ENCODE measurements around the gene IMMP2L.

Gene IMMP2L

GRCh38 chr7:111529507-111530355 is 32.6 kb downstream of the IMMP2L start:
- Histone ChIP-seq H3K27ac (ENCODE audit: poor library complexity, severe bottlenecking) (peak overlapping the region; percentile 11), H3K36me3 (ENCODE audit: low read depth) (peaks cover 7% of the 10 kb centered on the region; the same call in 1 of the 2 replicates), H3K4me1 (ENCODE audit: insufficient read depth, poor library complexity, severe bottlenecking) (no peaks in the 10 kb centered on the region), H3K27me3 (ENCODE audit: insufficient read depth, poor library complexity, severe bottlenecking) (no peaks in the 10 kb centered on the region), H3K9me3 (ENCODE audit: severe bottlenecking) (peaks cover 4% of the 10 kb centered on the region), H3K4me3 (ENCODE audit: severe bottlenecking) (no peak overlapping the region)
- DNase-seq (ENCODE audit: low spot score) (no peak), ATAC-seq (ENCODE audit: low read depth) (0 out of 3 replicates have a peak, but pooled peaks have one; percentile 17)
- TF ChIP-seq CTCF (IDR thresholded peaks at IDR 0.05; ENCODE audit: poor library complexity, severe bottlenecking): no peak

- H3K4me3 ChIP-seq (ENCODE audit: severe bottlenecking): no peak overlapping the region
- no peak for ATAC-seq (ENCODE audit: low read depth)
These were observed 34.0 kb downstream of the IMMP2L start for GRCh38 chr7:111528331-111528730.

GRCh38 chr7:111527545-111527944 is 34.7 kb downstream of the IMMP2L start:
- peaks cover 3% of the 10 kb centered on the region; the same call in 1 of the 2 replicates for H3K36me3 ChIP-seq (ENCODE audit: low read depth)
- H3K4me3 ChIP-seq (ENCODE audit: severe bottlenecking): no peak overlapping the region
- no peak for TF ChIP-seq CTCF (IDR thresholded peaks at IDR 0.05; ENCODE audit: poor library complexity, severe bottlenecking)
- H3K27me3 ChIP-seq (ENCODE audit: insufficient read depth, poor library complexity, severe bottlenecking): no peaks in the 10 kb centered on the region
- H3K9me3 ChIP-seq (ENCODE audit: severe bottlenecking): no peaks in the 10 kb centered on the region
- ATAC-seq (ENCODE audit: low read depth): no peak
- H3K4me1 ChIP-seq (ENCODE audit: insufficient read depth, poor library complexity, severe bottlenecking): no peaks in the 10 kb centered on the region
- no peak overlapping the region for H3K27ac ChIP-seq (ENCODE audit: poor library complexity, severe bottlenecking)
- DNase-seq (ENCODE audit: low spot score): no peak

More at GRCh38 chr7:111528331-111528730, 34.0 kb downstream of the IMMP2L start:
- TF ChIP-seq CTCF (IDR thresholded peaks at IDR 0.05; ENCODE audit: poor library complexity, severe bottlenecking): no peak
- peaks cover 3% of the 10 kb centered on the region; the same call in 1 of the 2 replicates for H3K36me3 ChIP-seq (ENCODE audit: low read depth)
- H3K4me1 ChIP-seq (ENCODE audit: insufficient read depth, poor library complexity, severe bottlenecking): no peaks in the 10 kb centered on the region
- H3K9me3 ChIP-seq (ENCODE audit: severe bottlenecking): no peaks in the 10 kb centered on the region
- no peaks in the 10 kb centered on the region for H3K27me3 ChIP-seq (ENCODE audit: insufficient read depth, poor library complexity, severe bottlenecking)
- H3K27ac ChIP-seq (ENCODE audit: poor library complexity, severe bottlenecking): no peak overlapping the region
- DNase-seq (ENCODE audit: low spot score): no peak

GRCh38 chr7:111525100-111525499 is 37.2 kb downstream of the IMMP2L start:
- H3K27me3 ChIP-seq (ENCODE audit: insufficient read depth, poor library complexity, severe bottlenecking): no peaks in the 10 kb centered on the region
- H3K4me3 ChIP-seq (ENCODE audit: severe bottlenecking): no peak overlapping the region
- peaks cover 3% of the 10 kb centered on the region; the same call in 1 of the 2 replicates for H3K36me3 ChIP-seq (ENCODE audit: low read depth)
- DNase-seq (ENCODE audit: low spot score): no peak
- H3K9me3 ChIP-seq (ENCODE audit: severe bottlenecking): no peaks in the 10 kb centered on the region
- TF ChIP-seq CTCF (IDR thresholded peaks at IDR 0.05; ENCODE audit: poor library complexity, severe bottlenecking): no peak
- no peaks in the 10 kb centered on the region for H3K4me1 ChIP-seq (ENCODE audit: insufficient read depth, poor library complexity, severe bottlenecking)
- no peak for ATAC-seq (ENCODE audit: low read depth)
- H3K27ac ChIP-seq (ENCODE audit: poor library complexity, severe bottlenecking): no peak overlapping the region

- DNase-seq (ENCODE audit: low spot score): no peak
- no peaks in the 10 kb centered on the region for H3K27me3 ChIP-seq (ENCODE audit: insufficient read depth, poor library complexity, severe bottlenecking)
- TF ChIP-seq CTCF (IDR thresholded peaks at IDR 0.05; ENCODE audit: poor library complexity, severe bottlenecking): no peak
- no peaks in the 10 kb centered on the region for H3K9me3 ChIP-seq (ENCODE audit: severe bottlenecking)
- no peak for ATAC-seq (ENCODE audit: low read depth)
- peaks cover 3% of the 10 kb centered on the region for H3K36me3 ChIP-seq (ENCODE audit: low read depth)
- H3K4me3 ChIP-seq (ENCODE audit: severe bottlenecking): no peak overlapping the region
- peaks cover 14% of the 10 kb centered on the region for H3K4me1 ChIP-seq (ENCODE audit: insufficient read depth, poor library complexity, severe bottlenecking)
- no peak overlapping the region for H3K27ac ChIP-seq (ENCODE audit: poor library complexity, severe bottlenecking)
These were observed 40.6 kb downstream of the IMMP2L start for GRCh38 chr7:111521660-111522059.

All from RWPE2 (cell line).